ENCODE results near the gene PLEKHA1.

PLEKHA1 gene

DNA sequence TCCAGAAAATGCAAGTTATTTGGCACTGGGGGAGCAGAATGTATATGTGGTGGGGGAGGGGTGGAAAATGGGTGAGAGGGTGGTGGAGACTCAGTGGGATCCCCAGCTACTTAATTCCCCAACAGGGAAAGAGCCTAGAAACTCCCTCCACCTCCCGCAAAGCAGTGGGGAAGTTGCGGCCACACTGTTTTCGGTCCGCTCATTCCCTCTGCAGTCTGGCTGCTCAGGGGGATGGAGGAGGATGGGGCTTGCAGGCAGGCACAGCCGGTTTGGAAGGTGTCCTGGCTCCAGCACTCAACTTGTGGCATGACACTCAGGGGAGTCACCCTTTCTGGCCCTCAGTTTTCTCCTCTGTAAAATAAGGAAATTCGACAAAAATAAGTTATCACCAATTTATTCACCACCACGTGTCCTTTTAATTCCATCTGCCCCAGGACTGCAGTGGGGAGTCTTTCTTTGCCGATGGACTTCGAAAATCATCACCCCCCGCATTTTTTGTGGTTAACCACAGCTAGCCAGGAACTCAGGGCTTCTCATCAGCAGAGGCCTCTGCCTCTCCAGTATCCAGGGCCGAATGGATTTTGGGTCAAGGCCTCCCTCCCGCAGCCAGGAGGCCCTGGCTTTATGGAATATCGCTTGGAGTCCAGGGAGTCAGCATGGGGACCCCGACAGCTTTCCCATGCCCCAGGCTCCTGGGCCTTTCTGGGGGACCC, 85.2 kb downstream of the PLEKHA1 start:
- no peak for DNase-seq (ENCODE audit: low read depth in 2 of 3, low spot score in 2 of 3)

GRCh38 chr10:122460891-122461293, 86.4 kb downstream of the PLEKHA1 start:
- no peak for DNase-seq (ENCODE audit: low read depth in 2 of 3, low spot score in 2 of 3)

- DNase-seq (ENCODE audit: low read depth in 2 of 3, low spot score in 2 of 3): no peak
Measured at GRCh38 chr10:122461367-122461728, 86.8 kb downstream of the PLEKHA1 start, which contains the start of gene HTRA1. Gene HTRA1 (plus strand): TSS chr10:122461553. CDS start chr10:122461653, 100 bp downstream.

DNA sequence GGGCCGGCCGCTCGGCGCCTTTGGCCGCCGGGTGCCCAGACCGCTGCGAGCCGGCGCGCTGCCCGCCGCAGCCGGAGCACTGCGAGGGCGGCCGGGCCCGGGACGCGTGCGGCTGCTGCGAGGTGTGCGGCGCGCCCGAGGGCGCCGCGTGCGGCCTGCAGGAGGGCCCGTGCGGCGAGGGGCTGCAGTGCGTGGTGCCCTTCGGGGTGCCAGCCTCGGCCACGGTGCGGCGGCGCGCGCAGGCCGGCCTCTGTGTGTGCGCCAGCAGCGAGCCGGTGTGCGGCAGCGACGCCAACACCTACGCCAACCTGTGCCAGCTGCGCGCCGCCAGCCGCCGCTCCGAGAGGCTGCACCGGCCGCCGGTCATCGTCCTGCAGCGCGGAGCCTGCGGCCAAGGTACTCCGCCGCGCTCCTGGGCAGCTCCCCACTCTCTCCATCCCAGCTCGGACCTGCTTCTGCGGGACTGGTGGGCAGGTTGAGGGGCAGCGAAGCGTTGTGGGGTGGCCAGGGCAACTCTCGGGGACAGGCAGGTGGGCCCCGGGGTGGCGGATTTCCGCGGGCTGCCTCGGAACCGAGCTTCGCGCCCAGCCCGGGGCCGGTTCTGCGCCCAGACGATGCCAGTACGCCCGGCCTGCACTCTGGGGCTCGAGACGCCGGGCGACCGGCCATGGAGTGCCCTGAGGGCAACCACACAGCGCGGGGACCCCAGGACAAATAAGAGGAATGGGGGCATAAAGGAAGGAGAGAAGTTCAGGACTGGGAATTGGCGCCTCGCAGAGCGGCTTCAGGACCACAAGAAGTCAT, 87.4 kb downstream of the PLEKHA1 start:
- no peak for DNase-seq (ENCODE audit: low read depth in 2 of 3, low spot score in 2 of 3)

DNA sequence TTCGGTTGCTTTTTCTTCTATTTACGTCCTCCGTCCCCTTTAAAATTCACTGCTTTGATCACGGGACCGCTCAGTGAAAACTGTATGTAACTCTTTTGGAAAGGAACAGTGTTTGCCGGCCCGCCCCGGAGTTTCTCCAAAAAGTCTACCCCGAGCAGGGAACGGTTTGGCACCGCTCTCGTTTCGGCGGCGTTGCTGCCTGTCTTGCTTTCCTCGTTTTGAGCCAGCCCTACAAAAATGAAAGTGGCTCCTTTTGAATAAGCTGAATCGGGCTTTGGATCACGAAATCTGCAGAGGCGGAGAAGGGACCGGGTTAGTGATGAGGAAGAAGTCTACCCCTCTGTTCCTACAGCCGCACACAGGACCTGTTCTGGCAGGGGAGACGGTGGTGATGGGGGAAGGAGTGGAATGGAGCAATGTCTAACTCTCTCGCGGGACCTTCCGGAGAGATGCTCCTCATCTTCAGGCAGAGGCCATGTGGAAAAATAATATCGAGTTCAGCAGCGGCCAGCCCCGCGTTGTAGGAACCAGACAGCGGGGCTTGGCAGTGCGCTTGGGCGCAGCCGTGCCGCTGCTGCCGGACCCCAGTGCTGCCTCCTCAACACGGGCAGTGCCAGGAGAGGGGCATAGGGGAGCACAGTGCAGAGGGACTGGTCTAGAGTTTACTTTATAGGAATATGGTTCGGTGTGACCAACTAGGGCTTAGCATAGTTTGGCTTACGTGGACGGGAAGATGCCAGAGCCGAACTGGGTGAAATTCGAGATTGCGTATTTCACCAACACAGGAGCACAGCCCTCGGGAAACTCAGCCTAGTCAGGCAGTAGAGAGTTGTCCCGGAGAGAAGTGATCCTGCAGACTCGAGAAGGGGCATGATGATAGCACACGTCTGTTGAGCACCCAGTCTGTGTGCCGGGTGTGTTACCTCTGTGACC, 88.3 kb downstream of the PLEKHA1 start:
- no peak for DNase-seq (ENCODE audit: low read depth in 2 of 3, low spot score in 2 of 3)

DNA sequence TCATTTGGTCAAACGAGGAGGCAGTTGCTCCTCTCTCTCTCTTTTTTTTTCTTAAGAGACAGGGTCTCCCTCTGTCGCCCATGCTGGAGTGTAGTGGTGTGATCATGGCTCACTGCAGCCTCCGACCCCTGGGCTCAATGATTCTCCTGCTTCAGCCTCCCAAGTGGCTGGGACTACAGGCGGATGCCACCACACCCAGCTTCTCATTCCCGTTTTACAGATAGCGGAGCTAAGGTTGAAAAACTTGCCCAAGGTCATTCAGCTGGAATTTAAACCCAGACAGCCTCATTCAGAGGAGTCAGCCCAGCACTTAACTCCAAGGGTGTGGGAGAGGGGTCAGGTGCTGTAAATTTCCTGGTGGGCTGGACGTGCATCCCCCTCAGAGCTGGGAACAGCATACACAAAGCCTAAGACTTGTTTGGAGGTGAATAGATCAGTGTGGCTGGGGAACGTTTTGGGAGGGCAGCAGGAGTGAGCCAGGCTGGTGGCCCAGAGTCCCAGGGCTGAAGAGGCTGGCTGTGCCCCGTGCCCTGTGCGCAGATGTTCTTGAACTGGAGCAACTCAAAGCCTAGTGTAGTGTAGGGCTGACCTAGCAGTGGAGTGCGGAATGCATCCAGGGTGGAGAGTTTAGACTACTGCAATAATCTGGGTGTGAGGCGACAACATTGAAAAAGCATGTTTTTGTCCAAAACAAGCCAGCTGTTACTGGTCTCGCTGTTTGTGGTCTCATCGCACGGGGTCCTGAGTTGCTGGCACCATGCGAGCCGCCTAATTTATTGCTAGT, 89.2 kb downstream of the PLEKHA1 start:
- DNase-seq (ENCODE audit: low read depth in 2 of 3, low spot score in 2 of 3): no peak

GRCh38 chr10:122464250-122464510, 89.7 kb downstream of the PLEKHA1 start:
- no peak for DNase-seq (ENCODE audit: low read depth in 2 of 3, low spot score in 2 of 3)

GRCh38 chr10:122464586-122464985, 90.1 kb downstream of the PLEKHA1 start:
- DNase-seq (ENCODE audit: low read depth in 2 of 3, low spot score in 2 of 3): no peak

DNA sequence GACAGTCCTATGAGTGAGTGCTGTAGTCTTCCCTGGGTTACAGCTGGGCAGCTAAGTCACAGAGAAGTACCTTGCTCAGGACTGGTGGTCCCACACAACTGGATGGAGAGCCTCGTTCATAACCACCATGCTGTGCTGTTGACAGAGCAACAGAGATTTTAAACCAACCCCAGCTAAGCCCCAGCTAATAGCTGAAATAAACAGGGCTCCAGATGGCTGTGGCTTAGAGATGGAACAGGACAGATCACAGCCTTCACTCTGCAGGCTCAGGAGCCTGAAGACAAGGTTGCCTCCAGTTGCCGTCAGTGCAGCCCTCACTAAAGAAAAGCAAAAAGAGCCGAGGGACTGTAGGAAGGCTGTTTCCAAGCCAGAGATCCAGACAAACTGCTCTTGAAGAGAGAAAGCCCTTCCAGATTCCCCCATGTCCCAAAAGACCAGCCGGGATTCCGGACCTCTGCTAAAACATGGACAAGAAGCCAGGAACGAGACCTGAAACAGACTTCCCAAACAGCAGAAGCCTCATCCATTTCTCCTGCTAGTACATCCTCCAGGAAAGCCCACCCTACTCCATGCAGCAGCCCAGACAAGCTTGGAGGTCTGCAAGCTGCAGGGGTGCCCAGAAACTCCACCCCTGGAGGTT, 91.0 kb downstream of the PLEKHA1 start:
- no peak for DNase-seq (ENCODE audit: low read depth in 2 of 3, low spot score in 2 of 3)

DNA sequence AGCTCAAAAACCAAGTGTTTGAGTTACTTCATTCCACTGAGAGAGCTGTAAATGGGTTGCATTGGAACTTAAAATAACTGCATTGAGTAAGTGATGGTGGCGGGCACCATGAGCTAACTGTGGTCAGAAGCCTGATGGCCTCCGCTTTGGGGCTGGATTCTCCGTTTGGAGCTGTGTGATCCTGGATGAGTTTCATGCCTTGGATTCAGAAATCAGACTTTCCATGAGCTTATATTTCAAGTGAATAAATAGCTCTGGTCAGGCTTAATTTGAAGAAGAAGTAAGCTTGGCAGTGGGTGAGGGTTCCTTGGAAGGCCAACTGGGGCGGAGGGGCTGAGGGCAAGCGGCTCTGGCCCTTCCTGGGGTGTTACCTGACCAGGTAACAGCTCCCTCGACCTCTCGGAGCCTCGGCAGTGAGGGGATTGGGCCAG, 92.5 kb downstream of the PLEKHA1 start:
- no peak for DNase-seq (ENCODE audit: low read depth in 2 of 3, low spot score in 2 of 3)

DNA sequence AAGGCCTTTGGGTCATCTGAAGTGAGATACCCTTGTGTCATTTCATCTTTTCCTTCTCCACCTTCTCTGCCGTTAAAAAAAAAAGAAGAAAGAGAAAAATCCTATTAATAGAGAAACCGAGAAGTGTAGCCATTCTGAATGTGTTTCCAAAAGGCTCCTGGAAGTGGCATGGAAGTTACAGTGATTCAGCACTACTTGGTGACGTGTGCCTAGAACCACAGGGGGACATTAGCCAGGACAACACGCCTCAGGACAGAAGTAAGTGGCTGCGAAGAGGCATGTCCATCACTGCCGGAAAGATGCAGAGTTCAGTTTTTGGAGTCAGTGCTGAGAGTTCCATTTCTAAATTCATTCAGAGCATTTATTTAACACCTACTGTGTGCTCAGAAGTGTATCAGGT, 93.2 kb downstream of the PLEKHA1 start:
- no peak for DNase-seq (ENCODE audit: low read depth in 2 of 3, low spot score in 2 of 3)

- DNase-seq (ENCODE audit: low read depth in 2 of 3, low spot score in 2 of 3): no peak
Measured at GRCh38 chr10:122468307-122468925, 93.9 kb downstream of the PLEKHA1 start.

GRCh38 chr10:122468926-122469781, 94.6 kb downstream of the PLEKHA1 start:
- no peak for DNase-seq (ENCODE audit: low read depth in 2 of 3, low spot score in 2 of 3)

DNA sequence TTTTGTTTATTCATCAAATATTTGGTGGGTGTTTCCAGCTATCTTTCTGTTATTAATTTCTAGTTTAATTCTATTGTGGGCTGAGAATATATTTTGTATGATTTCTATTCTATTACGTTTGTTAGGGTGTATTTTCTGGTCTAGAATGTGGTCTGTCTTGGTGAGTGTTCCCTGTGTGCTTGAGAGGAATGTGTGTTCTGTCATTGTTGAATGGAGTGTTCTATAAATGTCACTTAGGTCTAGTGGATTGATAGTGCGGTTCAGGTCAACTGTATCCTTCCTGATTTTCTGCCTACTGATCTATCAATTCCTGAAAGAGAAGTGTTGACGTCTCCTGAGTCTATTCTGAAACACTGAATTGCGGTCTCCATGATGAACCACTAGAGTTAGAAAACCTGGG, 95.3 kb downstream of the PLEKHA1 start:
- DNase-seq (ENCODE audit: low read depth in 2 of 3, low spot score in 2 of 3): no peak

DNA sequence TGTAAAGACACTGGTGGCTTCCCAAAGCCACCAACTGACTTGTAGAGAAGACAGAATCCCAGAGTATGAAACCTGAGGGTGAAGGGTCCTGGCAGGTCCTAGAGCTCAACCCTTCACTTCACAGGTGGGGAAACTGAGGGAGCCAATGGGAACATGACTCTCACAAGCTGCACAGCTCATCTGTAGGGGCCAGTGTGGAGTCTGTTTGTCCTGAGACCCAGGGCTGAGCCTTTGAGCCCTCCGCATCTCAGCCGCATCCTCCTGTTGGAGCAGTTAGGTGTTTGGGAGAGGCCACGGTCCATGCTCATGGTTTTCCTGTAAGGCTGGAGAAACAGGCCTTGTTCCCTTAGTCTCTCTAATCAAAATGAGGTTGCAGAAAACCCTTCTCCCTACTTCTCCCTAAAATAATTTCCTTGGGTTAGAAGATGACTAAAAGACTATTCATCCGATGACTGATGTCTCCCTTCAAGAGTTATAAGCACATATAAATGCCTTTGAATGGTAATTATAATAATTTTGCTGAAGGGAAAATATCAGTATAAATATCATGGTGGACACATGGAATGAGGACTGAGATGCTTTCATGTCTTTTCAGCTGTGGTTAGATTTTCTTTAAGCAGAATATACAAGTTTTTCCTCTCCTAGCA, 97.1 kb downstream of the PLEKHA1 start:
- no peak for DNase-seq (ENCODE audit: low read depth in 2 of 3, low spot score in 2 of 3)

DNA sequence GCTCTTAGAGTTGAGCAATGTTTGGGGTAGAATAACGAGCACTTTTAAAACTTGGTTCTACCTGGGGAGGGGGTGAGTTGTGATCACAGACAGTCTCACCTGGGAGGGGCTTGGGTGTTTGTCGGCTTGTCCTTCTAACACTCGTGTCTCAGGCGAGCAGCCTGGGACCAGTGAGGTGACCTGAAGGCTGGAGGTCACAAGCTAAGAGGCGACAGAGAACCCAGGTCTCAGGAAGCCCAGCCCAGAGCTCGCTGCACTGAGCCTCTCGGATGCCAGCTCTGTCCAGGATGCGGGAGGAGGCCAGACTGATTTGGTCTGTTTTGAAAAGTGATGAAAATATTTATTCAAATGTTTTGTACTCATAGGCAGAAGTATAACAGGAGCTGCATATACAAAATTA, 98.6 kb downstream of the PLEKHA1 start:
- no peak for DNase-seq (ENCODE audit: low read depth in 2 of 3, low spot score in 2 of 3)

GRCh38 chr10:122474131-122474818, 99.8 kb downstream of the PLEKHA1 start:
- no peak for DNase-seq (ENCODE audit: low read depth in 2 of 3, low spot score in 2 of 3)

- no peak for DNase-seq (ENCODE audit: low read depth in 2 of 3, low spot score in 2 of 3)
Measured at GRCh38 chr10:122475100-122475499, 100.6 kb downstream of the PLEKHA1 start.
